Epithelial cell of prostate (primary cell): ENCODE measurements around the gene GPHN.

ENCODE experiments used
- DNase-seq: peaks from one replicate; pipeline ENCODE4 v3.0.0-alpha.2; 2011; ENCODE audit warnings: low read depth, low spot score
- H3K27ac ChIP-seq: fragments of 450-650 bp; 2 replicates; pipeline ENCODE4 v1.5.1; 2017; ENCODE audit warnings: mild to moderate bottlenecking

GPHN gene

GRCh38 chr14:66884149-66884548 is 376.2 kb downstream of the GPHN start:
- no peak for DNase-seq
- H3K27ac ChIP-seq, result no peak overlapping the region

DNA sequence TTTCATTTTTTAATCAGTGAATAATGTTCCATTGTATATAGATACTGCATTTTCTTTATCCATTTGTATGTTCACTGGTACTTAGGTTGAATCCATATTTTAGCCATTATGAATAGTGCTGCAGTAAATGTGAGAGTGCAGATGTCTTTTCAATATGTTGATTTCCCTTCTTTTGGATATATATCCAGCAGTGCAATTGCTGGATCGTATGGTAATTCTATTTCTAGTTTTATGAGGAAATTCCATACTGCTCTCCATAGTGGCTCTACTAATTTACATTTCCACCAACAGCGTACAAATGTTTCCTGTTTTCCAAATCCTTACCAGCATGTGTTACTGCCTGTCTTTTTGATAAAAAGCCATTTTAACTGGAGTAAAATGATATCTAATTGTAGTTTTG is 392.8 kb downstream of the GPHN start:
- DNase-seq, result no peak
- no peak overlapping the region for H3K27ac ChIP-seq

GRCh38 chr14:66910311-66910840 is 402.4 kb downstream of the GPHN start:
- no peak for DNase-seq
- H3K27ac ChIP-seq, result no peak overlapping the region

GRCh38 chr14:66916421-66916820 is 408.5 kb downstream of the GPHN start:
- DNase-seq, result no peak
- no peak overlapping the region for H3K27ac ChIP-seq

DNA sequence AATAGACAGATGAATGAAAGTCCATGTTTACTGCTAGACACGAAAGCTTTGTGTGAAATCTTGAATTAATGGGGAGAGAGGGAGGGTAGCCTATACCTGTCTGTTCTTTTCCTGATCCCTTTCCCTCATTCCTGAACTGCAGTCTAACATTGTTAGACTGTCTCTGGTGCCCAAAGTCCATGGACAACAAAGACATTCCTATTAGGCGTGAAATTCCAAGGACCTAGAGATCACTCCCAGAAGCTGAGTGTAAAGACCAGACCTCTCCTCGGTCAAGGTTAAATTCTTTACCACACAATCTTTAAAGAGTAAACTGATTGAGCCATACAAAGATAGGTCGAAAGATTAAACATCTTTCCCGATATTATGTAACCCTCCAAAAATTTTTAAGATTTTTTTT is 410.6 kb downstream of the GPHN start:
- H3K27ac ChIP-seq, result no peak overlapping the region
- no peak for DNase-seq

GRCh38 chr14:66920196-66920595 is 412.2 kb downstream of the GPHN start:
- DNase-seq, result no peak
- H3K27ac ChIP-seq, result no peak overlapping the region

DNA sequence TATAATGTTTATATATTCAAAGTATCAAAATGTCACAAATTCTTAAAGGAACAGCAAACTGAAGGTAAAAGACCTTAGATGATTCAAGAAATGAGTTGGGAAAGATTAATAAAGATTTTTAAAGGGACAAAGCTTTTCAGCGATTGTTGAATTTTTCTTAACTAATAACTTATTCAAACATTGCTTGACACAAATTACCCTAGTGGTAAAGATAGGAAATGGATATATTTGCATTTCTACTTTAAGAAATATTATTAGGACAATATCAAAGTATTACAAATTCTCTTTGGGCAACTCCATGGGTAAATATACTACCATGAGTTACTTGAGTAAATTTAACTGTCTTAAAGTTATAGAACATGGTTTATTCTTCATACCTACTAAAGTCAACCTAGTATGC is 415.3 kb downstream of the GPHN start:
- no peak overlapping the region for H3K27ac ChIP-seq
- DNase-seq, result no peak

DNA sequence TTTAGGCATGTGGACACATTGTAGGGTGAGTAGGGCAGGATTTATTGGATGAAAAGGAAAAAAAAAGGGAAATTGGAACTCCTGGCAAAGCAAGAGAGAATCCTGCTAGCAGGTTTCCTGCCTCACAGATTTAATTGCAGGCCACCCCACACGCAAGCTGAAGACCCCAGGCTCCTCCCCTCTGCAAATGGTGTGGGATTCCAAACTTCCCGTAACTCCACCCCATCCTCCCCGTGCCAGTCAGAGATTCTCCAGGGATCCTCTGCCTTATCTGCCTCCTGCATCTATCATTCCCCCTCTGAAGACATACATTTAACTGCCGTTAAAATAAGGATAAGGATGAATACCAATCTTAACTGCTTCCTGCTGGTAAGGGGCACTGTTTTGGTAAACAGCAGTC is 431.5 kb downstream of the GPHN start:
- DNase-seq, result no peak
- no peak overlapping the region for H3K27ac ChIP-seq

DNA sequence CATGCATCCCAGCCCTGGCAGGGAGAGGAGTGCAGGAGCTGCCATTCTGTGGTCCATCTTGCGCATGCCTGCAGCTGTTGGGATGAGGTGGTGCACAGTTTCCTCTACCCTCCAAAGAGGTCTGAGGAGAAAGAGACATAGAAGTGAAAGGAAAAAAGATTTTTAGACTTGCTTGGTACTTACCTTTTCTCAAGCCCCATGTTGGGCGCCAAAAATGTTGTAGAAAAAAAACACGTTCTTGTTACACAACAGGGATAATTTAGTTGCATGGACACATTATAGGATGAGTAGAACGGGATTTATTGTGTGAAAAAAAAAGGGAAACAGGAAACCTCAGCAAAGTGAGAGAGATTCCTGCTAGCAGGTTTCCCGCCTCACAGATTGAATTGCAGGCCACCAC is 436.9 kb downstream of the GPHN start:
- no peak overlapping the region for H3K27ac ChIP-seq
- DNase-seq, result no peak

DNA sequence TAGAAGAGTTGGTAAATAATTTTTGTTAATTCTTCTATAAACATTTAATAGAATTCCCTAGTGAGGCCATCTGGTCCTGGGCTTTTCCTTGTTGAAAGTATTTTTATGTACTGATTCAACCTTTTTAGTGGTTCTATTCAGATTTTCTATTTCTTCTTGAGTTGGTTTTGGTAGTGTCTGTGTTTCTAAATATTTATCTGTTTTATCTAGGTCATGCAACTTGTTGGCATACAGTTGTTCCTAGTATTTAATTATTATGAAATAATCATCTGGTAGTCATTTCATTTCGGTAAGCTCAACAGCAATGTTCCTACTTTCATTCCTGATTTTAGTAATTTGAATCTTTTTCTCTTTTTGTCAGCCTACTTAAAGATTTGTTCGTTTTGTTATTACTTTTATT is 447.2 kb downstream of the GPHN start:
- H3K27ac ChIP-seq, result no peak overlapping the region
- DNase-seq, result no peak

DNA sequence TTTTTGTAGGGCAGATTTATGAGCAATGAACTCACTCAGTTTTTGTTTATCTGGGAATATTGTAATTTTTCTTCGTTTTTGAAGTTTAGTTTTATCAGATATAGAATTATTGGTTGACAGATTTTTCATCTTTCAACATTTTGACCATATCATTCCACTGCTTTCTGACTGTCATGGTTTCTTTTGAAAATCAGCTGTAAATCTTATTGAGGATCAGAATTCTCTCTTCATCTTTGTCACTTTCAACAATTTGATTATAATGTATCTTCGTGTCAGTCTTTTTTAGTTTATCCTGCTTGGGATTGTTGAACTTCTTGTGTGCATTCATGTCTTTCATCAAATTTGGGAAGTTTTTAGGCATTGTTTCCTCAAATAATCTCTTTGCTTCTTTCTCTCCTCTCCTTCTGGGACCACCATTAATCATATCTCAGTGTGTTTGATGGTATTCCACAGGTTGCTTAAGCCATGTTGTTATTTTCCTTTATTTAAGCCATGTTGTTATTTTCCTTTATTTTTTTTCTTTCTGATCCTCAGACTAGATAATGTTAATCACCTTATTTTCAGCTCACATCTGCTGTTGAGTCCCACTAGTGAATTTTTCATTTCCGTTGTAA is 451.6 kb downstream of the GPHN start:
- no peak overlapping the region for H3K27ac ChIP-seq
- DNase-seq, result no peak

- DNase-seq, result no peak
Observed at GRCh38 chr14:66965831-66966230, 457.9 kb downstream of the GPHN start.

GRCh38 chr14:66972469-66972868 is 464.5 kb downstream of the GPHN start:
- H3K27ac ChIP-seq, result no peak overlapping the region
- DNase-seq, result no peak

More at GRCh38 chr14:66965831-66966230, 457.9 kb downstream of the GPHN start:
- no peak overlapping the region for H3K27ac ChIP-seq

- peak overlapping the region; percentile 0 for H3K27ac ChIP-seq
- DNase-seq, result peak; percentile 22
Observed at GRCh38 chr14:66974397-66975025, 466.6 kb downstream of the GPHN start.

GRCh38 chr14:66975251-66975650 is 467.3 kb downstream of the GPHN start:
- peak overlapping the region; percentile 0 for H3K27ac ChIP-seq
- DNase-seq, result no peak

GRCh38 chr14:66979101-66979974 is 471.4 kb downstream of the GPHN start:
- DNase-seq, result no peak
- no peak overlapping the region for H3K27ac ChIP-seq

GRCh38 chr14:66982247-66982646 is 474.3 kb downstream of the GPHN start:
- no peak overlapping the region for H3K27ac ChIP-seq
- DNase-seq, result no peak

- H3K27ac ChIP-seq, result no peak overlapping the region
Observed at GRCh38 chr14:66992776-66993175, 484.8 kb downstream of the GPHN start.

GRCh38 chr14:66993512-66993911 is 485.6 kb downstream of the GPHN start:
- DNase-seq, result no peak
- no peak overlapping the region for H3K27ac ChIP-seq

More at GRCh38 chr14:66992776-66993175, 484.8 kb downstream of the GPHN start:
- no peak for DNase-seq

DNA sequence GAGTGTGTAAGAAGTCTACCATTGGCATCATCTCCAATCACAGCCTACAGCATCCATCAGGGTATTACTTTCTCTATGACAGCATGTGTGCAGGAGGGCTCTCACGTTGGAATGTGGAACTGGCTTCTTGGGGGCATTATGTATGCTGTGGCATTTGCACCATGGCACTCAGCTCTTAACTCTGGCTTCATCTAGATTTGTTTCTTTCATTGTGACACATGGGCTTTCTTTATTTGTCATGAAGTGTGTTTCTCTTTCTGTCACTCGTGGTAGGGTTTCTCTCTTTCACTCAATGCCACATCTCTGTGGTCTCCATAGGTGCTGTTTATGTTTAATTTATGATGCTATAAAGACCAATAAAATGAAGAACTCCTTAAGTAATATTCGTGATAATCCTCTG is 490.1 kb downstream of the GPHN start:
- H3K27ac ChIP-seq, result no peak overlapping the region

GRCh38 chr14:66999978-67000377 is 492.0 kb downstream of the GPHN start:
- DNase-seq, result no peak
- H3K27ac ChIP-seq, result no peak overlapping the region

More for the DNA sequence above, 490.1 kb downstream of the GPHN start:
- no peak for DNase-seq
